ENCODE data around the gene IFIT2.
"Not testable (repeated sequence)": the region's sequence is repeated elsewhere in the genome, so short reads cannot be mapped to it uniquely, and the experiment has no call there.

Gene IFIT2

GRCh38 chr10:89306434-89307268, 4.8 kb downstream of the IFIT2 start:
- DNase-seq (ENCODE audit: extremely low read depth in 1 of 2, low read depth in 1 of 2) = no peak

GRCh38 chr10:89307269-89307577, 5.4 kb downstream of the IFIT2 start:
- no peak for DNase-seq (ENCODE audit: extremely low read depth in 1 of 2, low read depth in 1 of 2)

GRCh38 chr10:89308266-89308665, 6.4 kb downstream of the IFIT2 start:
- DNase-seq (ENCODE audit: extremely low read depth in 1 of 2, low read depth in 1 of 2) = no peak

GRCh38 chr10:89308736-89309135, 6.9 kb downstream of the IFIT2 start:
- no peak for DNase-seq (ENCODE audit: extremely low read depth in 1 of 2, low read depth in 1 of 2)

- DNase-seq (ENCODE audit: extremely low read depth in 1 of 2, low read depth in 1 of 2) = no peak
These were observed 7.6 kb downstream of the IFIT2 start for GRCh38 chr10:89309156-89310055.

- DNase-seq (ENCODE audit: extremely low read depth in 1 of 2, low read depth in 1 of 2) = no peak
These were observed 8.4 kb downstream of the IFIT2 start for GRCh38 chr10:89310056-89310893.

- DNase-seq (ENCODE audit: extremely low read depth in 1 of 2, low read depth in 1 of 2) = no peak
These were observed 11.1 kb downstream of the IFIT2 start for GRCh38 chr10:89312973-89313372.

GRCh38 chr10:89314676-89315075, 12.8 kb downstream of the IFIT2 start:
- no peak for DNase-seq (ENCODE audit: extremely low read depth in 1 of 2, low read depth in 1 of 2)

- DNase-seq (ENCODE audit: extremely low read depth in 1 of 2, low read depth in 1 of 2) = not testable (repeated sequence)
These were observed 16.2 kb downstream of the IFIT2 start for GRCh38 chr10:89318047-89318446.

- DNase-seq (ENCODE audit: extremely low read depth in 1 of 2, low read depth in 1 of 2) = not testable (repeated sequence)
These were observed 23.2 kb downstream of the IFIT2 start for GRCh38 chr10:89325081-89325480.

- DNase-seq (ENCODE audit: extremely low read depth in 1 of 2, low read depth in 1 of 2) = not testable (repeated sequence)
These were observed 24.0 kb downstream of the IFIT2 start for GRCh38 chr10:89325856-89326255.

GRCh38 chr10:89327803-89328441, 26.1 kb downstream of the IFIT2 start, which contains the start of gene IFIT3:
Gene IFIT3, plus strand, starts transcription at chr10:89327997. Its CDS starts 77 bp downstream, at chr10:89328074.
- no peak for DNase-seq (ENCODE audit: extremely low read depth in 1 of 2, low read depth in 1 of 2)

GRCh38 chr10:89329151-89329550, 27.3 kb downstream of the IFIT2 start:
- no peak for DNase-seq (ENCODE audit: extremely low read depth in 1 of 2, low read depth in 1 of 2)

GRCh38 chr10:89330014-89330413, 28.2 kb downstream of the IFIT2 start:
- not testable (repeated sequence) for DNase-seq (ENCODE audit: extremely low read depth in 1 of 2, low read depth in 1 of 2)

- DNase-seq (ENCODE audit: extremely low read depth in 1 of 2, low read depth in 1 of 2) = no peak
These were observed 28.8 kb downstream of the IFIT2 start for GRCh38 chr10:89330537-89331212.

- DNase-seq (ENCODE audit: extremely low read depth in 1 of 2, low read depth in 1 of 2) = not testable (repeated sequence)
These were observed 29.8 kb downstream of the IFIT2 start for GRCh38 chr10:89331487-89332122.

- DNase-seq (ENCODE audit: extremely low read depth in 1 of 2, low read depth in 1 of 2) = no peak
These were observed 30.3 kb downstream of the IFIT2 start for GRCh38 chr10:89332123-89332633.

- DNase-seq (ENCODE audit: extremely low read depth in 1 of 2, low read depth in 1 of 2) = no peak
These were observed 33.4 kb downstream of the IFIT2 start for GRCh38 chr10:89335226-89335625.

GRCh38 chr10:89336241-89336640, 34.4 kb downstream of the IFIT2 start:
- no peak for DNase-seq (ENCODE audit: extremely low read depth in 1 of 2, low read depth in 1 of 2)
